GM23338 (cell line): Measurements from ENCODE around the gene GPR141. TPM values are rescaled to one million over a fixed set of nuclear protein-coding genes. Genes with fewer than 3 reads are reported as not detected.

Source experiments
- ATAC-seq: fragments of 200-7000 bp; cut with Tn5 transposase; 3 replicates; pipeline ENCODE4 v1.9.1; 2020
- DNase-seq: peaks from one replicate; pipeline ENCODE4 v3.0.0-alpha.2; 2015; ENCODE audit warnings: low spot score
- H2AFZ ChIP-seq: fragments of 200-600 bp; sonication (generic); 2 replicates; pipeline ENCODE4 v1.8.0; 2016; ENCODE audit warnings: antibody characterized with exemption, mild to moderate bottlenecking, moderate library complexity
- H3F3A ChIP-seq: fragments of 200-600 bp; sonication (generic); replicated peaks from 2 replicates; pipeline ENCODE4 v1.8.0; 2017; ENCODE audit warnings: antibody characterized with exemption, mixed run types, low read depth
- H3K27ac ChIP-seq: fragments of 200-600 bp; sonication (generic); 2 replicates; pipeline ENCODE4 v1.6.1; 2016; ENCODE audit warnings: low read depth
- H3K27me3 ChIP-seq: fragments of 200-600 bp; sonication (generic); 2 replicates; pipeline ENCODE4 v1.8.0; 2016; ENCODE audit warnings: mild to moderate bottlenecking, mixed run types, moderate library complexity; ENCODE audit not compliant: insufficient read depth
- H3K36me3 ChIP-seq: fragments of 200-600 bp; sonication (generic); 2 replicates; pipeline ENCODE4 v1.8.0; 2016; ENCODE audit warnings: mild to moderate bottlenecking; ENCODE audit not compliant: insufficient read depth
- H3K4me1 ChIP-seq: fragments of 200-600 bp; sonication (generic); 2 replicates; pipeline ENCODE4 v1.8.0; 2016; ENCODE audit warnings: mild to moderate bottlenecking, moderate library complexity; ENCODE audit not compliant: insufficient read depth
- H3K4me2 ChIP-seq: fragments of 200-600 bp; sonication (generic); 2 replicates; pipeline ENCODE4 v1.7.1; 2017; ENCODE audit warnings: mixed run types
- H3K4me3 ChIP-seq: fragments of 200-600 bp; sonication (generic); 2 replicates; pipeline ENCODE4 v1.6.1; 2016; ENCODE audit warnings: mixed run types
- H3K79me2 ChIP-seq: fragments of 200-600 bp; sonication (generic); replicated peaks from 2 replicates; pipeline ENCODE4 v1.8.0; 2017; ENCODE audit warnings: mild to moderate bottlenecking; ENCODE audit not compliant: insufficient read depth
- H3K9me2 ChIP-seq: fragments of 200-600 bp; sonication (generic); 2 replicates; pipeline ENCODE4 v1.8.0; 2017; ENCODE audit not compliant: insufficient read depth
- H4K20me1 ChIP-seq: fragments of 200-600 bp; sonication (generic); replicated peaks from 2 replicates; pipeline ENCODE4 v1.8.0; 2017; ENCODE audit warnings: mild to moderate bottlenecking; ENCODE audit not compliant: insufficient read depth
- H3K27ac Mint-ChIP-seq: 2 replicates; pipeline ENCODE4 v1.8.0; 2020; ENCODE audit warnings: inconsistent platforms, mild to moderate bottlenecking, moderate library complexity, mixed read lengths
- H3K27me3 Mint-ChIP-seq: 3 replicates; pipeline ENCODE4 v1.8.0; 2022; ENCODE audit warnings: low read depth, mild to moderate bottlenecking, moderate library complexity, mixed read lengths, inconsistent platforms; ENCODE audit not compliant: insufficient read depth, poor library complexity
- H3K36me3 Mint-ChIP-seq: 3 replicates; pipeline ENCODE4 v1.8.0; 2021; ENCODE audit warnings: low read depth, mild to moderate bottlenecking, inconsistent platforms, moderate library complexity, mixed read lengths
- H3K4me1 Mint-ChIP-seq: 3 replicates; pipeline ENCODE4 v1.8.0; 2020; ENCODE audit warnings: mild to moderate bottlenecking, inconsistent platforms, mixed read lengths
- H3K4me3 Mint-ChIP-seq: 3 replicates; pipeline ENCODE4 v1.8.0; 2021; ENCODE audit warnings: moderate library complexity, mild to moderate bottlenecking, inconsistent platforms, mixed read lengths
- H3K9me3 Mint-ChIP-seq: 3 replicates; pipeline ENCODE4 v1.8.0; 2020; ENCODE audit warnings: moderate library complexity, mild to moderate bottlenecking, inconsistent platforms, mixed read lengths
- CREB1 ChIP-seq: fragments of 250-450 bp; sonication (Bioruptor Pico); IDR thresholded peaks from 2 replicates; pipeline ENCODE4 v1.5.0; 2020; ENCODE audit warnings: low read depth, mild to moderate bottlenecking, moderate library complexity
- EZH2 ChIP-seq: fragments of 200-600 bp; sonication (generic); IDR thresholded peaks from one replicate; pipeline ENCODE4 v1.8.0; 2017; ENCODE audit warnings: antibody characterized with exemption, mild to moderate bottlenecking, low read depth; ENCODE audit not compliant: unreplicated experiment
- EZH2phosphoT487 ChIP-seq: fragments of 200-600 bp; sonication (generic); IDR thresholded peaks from one replicate; pipeline ENCODE4 v1.8.1; 2018; ENCODE audit warnings: antibody characterized with exemption; ENCODE audit not compliant: unreplicated experiment
- JUNB ChIP-seq: IDR thresholded peaks from one replicate; pipeline ENCODE4 v1.6.1; 2016; ENCODE audit warnings: antibody characterized with exemption; ENCODE audit not compliant: unreplicated experiment
- NANOG ChIP-seq: IDR thresholded peaks from 2 replicates; pipeline ENCODE4 v1.6.1; 2016; ENCODE audit warnings: antibody characterized with exemption, borderline replicate concordance
- POLR2AphosphoS5 ChIP-seq: IDR thresholded peaks from 2 replicates; pipeline ENCODE4 v1.6.1; 2016; ENCODE audit warnings: antibody characterized with exemption, low read depth
- STAT1 ChIP-seq: IDR thresholded peaks from one replicate; pipeline ENCODE4 v1.6.1; 2016; ENCODE audit warnings: antibody characterized with exemption; ENCODE audit not compliant: unreplicated experiment
- ZNF114 ChIP-seq: fragments of 250-450 bp; sonication (Bioruptor Pico); IDR thresholded peaks from 2 replicates; pipeline ENCODE4 v1.5.0; 2020; ENCODE audit warnings: mild to moderate bottlenecking, moderate library complexity
- ZNF331 ChIP-seq: fragments of 250-450 bp; sonication (Bioruptor Pico); IDR thresholded peaks from 2 replicates; pipeline ENCODE4 v1.5.0; 2020; ENCODE audit warnings: low read depth, mild to moderate bottlenecking, moderate library complexity
- polyA plus RNA-seq: library from polyadenylated mRNA; unstranded; fragments of >200 nt; fragmentation: Nextera tagmentation; extraction: Ambion mirVana; gene quantifications from 2 replicates; pipeline ENCODE4 v1.2.1, GENCODE V29; 2016
- total RNA-seq: library from RNA; depleted of rRNA; stranded (reverse); fragments of >200 nt; shearing (Covaris generic); gene quantifications from 2 replicates; pipeline ENCODE4 v1.2.3, GENCODE V29; 2014
- TF ChIP-seq, protein P1 (sequence below): IDR thresholded peaks from 2 replicates; pipeline ENCODE4 v1.6.1; 2016; ENCODE audit warnings: antibody characterized with exemption
- TF ChIP-seq, protein P2 (sequence below): fragments of 250-450 bp; sonication (Bioruptor Pico); IDR thresholded peaks from 2 replicates; pipeline ENCODE4 v1.5.0; 2020; ENCODE audit warnings: mild to moderate bottlenecking, moderate library complexity
- TF ChIP-seq, protein P3 (sequence below), 2 experiments: fragments of 200-600 bp in 1 of 2; sonication (generic) in 1 of 2; conservative IDR thresholded peaks; 2 replicates each; pipeline versions ENCODE4 v1.5.1 to v1.6.1; 2016 to 2017; ENCODE audit warnings: antibody characterized with exemption in 2 of 2, low read depth in 2 of 2, mild to moderate bottlenecking in 2 of 2, moderate library complexity in 1 of 2
- TF ChIP-seq, protein P4 (sequence below): IDR thresholded peaks from one replicate; pipeline ENCODE4 v1.6.1; 2018; ENCODE audit warnings: antibody characterized with exemption; ENCODE audit not compliant: unreplicated experiment

The GPR141 gene
- total and polyA plus RNA-seq, 2 experiments from 2014 or later: 0.80 TPM; not detected in 1

DNA sequence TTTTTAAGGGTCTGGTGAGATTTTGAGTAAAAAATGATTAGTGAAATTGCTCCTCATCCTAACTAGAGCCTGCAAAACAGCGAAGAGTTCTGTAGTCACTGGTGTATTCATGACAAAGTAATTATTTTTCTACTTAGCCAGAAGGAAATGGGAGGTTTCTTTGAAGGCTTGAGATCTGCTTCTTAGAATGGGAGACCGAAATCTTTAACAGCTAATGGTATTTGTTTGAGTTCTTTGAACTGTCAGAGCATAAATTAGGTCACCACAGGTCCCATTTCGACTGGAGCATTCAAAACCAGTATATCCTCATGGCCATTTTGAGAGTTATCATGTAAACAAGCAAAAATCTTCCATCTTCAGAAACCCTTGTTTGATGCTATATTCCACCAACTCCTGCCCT is 87.8 kb downstream of the GPR141 start:
- TF ChIP-seq STAT1: no peak
- no peak for TF ChIP-seq CREB1
- TF ChIP-seq NANOG: no peak
- TF ChIP-seq EZH2phosphoT487: no peak
- no peak for TF ChIP-seq ZNF331
- TF ChIP-seq, protein P1, sequence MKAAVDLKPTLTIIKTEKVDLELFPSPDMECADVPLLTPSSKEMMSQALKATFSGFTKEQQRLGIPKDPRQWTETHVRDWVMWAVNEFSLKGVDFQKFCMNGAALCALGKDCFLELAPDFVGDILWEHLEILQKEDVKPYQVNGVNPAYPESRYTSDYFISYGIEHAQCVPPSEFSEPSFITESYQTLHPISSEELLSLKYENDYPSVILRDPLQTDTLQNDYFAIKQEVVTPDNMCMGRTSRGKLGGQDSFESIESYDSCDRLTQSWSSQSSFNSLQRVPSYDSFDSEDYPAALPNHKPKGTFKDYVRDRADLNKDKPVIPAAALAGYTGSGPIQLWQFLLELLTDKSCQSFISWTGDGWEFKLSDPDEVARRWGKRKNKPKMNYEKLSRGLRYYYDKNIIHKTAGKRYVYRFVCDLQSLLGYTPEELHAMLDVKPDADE: no peak
- TF ChIP-seq, protein P2, sequence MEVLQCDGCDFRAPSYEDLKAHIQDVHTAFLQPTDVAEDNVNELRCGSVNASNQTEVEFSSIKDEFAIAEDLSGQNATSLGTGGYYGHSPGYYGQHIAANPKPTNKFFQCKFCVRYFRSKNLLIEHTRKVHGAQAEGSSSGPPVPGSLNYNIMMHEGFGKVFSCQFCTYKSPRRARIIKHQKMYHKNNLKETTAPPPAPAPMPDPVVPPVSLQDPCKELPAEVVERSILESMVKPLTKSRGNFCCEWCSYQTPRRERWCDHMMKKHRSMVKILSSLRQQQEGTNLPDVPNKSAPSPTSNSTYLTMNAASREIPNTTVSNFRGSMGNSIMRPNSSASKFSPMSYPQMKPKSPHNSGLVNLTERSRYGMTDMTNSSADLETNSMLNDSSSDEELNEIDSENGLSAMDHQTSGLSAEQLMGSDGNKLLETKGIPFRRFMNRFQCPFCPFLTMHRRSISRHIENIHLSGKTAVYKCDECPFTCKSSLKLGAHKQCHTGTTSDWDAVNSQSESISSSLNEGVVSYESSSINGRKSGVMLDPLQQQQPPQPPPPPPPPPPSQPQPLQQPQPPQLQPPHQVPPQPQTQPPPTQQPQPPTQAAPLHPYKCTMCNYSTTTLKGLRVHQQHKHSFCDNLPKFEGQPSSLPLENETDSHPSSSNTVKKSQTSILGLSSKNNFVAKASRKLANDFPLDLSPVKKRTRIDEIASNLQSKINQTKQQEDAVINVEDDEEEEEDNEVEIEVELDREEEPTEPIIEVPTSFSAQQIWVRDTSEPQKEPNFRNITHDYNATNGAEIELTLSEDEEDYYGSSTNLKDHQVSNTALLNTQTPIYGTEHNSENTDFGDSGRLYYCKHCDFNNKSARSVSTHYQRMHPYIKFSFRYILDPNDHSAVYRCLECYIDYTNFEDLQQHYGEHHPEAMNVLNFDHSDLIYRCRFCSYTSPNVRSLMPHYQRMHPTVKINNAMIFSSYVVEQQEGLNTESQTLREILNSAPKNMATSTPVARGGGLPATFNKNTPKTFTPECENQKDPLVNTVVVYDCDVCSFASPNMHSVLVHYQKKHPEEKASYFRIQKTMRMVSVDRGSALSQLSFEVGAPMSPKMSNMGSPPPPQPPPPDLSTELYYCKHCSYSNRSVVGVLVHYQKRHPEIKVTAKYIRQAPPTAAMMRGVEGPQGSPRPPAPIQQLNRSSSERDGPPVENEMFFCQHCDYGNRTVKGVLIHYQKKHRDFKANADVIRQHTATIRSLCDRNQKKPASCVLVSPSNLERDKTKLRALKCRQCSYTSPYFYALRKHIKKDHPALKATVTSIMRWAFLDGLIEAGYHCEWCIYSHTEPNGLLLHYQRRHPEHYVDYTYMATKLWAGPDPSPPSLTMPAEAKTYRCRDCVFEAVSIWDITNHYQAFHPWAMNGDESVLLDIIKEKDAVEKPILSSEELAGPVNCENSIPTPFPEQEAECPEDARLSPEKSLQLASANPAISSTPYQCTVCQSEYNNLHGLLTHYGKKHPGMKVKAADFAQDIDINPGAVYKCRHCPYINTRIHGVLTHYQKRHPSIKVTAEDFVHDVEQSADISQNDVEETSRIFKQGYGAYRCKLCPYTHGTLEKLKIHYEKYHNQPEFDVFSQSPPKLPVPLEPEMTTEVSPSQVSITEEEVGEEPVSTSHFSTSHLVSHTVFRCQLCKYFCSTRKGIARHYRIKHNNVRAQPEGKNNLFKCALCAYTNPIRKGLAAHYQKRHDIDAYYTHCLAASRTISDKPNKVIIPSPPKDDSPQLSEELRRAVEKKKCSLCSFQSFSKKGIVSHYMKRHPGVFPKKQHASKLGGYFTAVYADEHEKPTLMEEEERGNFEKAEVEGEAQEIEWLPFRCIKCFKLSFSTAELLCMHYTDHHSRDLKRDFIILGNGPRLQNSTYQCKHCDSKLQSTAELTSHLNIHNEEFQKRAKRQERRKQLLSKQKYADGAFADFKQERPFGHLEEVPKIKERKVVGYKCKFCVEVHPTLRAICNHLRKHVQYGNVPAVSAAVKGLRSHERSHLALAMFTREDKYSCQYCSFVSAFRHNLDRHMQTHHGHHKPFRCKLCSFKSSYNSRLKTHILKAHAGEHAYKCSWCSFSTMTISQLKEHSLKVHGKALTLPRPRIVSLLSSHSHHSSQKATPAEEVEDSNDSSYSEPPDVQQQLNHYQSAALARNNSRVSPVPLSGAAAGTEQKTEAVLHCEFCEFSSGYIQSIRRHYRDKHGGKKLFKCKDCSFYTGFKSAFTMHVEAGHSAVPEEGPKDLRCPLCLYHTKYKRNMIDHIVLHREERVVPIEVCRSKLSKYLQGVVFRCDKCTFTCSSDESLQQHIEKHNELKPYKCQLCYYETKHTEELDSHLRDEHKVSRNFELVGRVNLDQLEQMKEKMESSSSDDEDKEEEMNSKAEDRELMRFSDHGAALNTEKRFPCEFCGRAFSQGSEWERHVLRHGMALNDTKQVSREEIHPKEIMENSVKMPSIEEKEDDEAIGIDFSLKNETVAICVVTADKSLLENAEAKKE (CRISPR knock-in tag): no peak
- TF ChIP-seq, protein P3, sequence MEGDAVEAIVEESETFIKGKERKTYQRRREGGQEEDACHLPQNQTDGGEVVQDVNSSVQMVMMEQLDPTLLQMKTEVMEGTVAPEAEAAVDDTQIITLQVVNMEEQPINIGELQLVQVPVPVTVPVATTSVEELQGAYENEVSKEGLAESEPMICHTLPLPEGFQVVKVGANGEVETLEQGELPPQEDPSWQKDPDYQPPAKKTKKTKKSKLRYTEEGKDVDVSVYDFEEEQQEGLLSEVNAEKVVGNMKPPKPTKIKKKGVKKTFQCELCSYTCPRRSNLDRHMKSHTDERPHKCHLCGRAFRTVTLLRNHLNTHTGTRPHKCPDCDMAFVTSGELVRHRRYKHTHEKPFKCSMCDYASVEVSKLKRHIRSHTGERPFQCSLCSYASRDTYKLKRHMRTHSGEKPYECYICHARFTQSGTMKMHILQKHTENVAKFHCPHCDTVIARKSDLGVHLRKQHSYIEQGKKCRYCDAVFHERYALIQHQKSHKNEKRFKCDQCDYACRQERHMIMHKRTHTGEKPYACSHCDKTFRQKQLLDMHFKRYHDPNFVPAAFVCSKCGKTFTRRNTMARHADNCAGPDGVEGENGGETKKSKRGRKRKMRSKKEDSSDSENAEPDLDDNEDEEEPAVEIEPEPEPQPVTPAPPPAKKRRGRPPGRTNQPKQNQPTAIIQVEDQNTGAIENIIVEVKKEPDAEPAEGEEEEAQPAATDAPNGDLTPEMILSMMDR (conservative IDR thresholded peaks at IDR 0.05; ENCODE audit: low read depth in 2 of 2): no peak
- TF ChIP-seq, protein P4, sequence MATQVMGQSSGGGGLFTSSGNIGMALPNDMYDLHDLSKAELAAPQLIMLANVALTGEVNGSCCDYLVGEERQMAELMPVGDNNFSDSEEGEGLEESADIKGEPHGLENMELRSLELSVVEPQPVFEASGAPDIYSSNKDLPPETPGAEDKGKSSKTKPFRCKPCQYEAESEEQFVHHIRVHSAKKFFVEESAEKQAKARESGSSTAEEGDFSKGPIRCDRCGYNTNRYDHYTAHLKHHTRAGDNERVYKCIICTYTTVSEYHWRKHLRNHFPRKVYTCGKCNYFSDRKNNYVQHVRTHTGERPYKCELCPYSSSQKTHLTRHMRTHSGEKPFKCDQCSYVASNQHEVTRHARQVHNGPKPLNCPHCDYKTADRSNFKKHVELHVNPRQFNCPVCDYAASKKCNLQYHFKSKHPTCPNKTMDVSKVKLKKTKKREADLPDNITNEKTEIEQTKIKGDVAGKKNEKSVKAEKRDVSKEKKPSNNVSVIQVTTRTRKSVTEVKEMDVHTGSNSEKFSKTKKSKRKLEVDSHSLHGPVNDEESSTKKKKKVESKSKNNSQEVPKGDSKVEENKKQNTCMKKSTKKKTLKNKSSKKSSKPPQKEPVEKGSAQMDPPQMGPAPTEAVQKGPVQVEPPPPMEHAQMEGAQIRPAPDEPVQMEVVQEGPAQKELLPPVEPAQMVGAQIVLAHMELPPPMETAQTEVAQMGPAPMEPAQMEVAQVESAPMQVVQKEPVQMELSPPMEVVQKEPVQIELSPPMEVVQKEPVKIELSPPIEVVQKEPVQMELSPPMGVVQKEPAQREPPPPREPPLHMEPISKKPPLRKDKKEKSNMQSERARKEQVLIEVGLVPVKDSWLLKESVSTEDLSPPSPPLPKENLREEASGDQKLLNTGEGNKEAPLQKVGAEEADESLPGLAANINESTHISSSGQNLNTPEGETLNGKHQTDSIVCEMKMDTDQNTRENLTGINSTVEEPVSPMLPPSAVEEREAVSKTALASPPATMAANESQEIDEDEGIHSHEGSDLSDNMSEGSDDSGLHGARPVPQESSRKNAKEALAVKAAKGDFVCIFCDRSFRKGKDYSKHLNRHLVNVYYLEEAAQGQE: no peak
- no peak for TF ChIP-seq ZNF114 (CRISPR knock-in tag)
- no peak for TF ChIP-seq EZH2
- no peak for TF ChIP-seq JUNB
- TF ChIP-seq POLR2AphosphoS5: no peak
- no peak overlapping the region for H3K4me3 Mint-ChIP-seq
- peaks cover 13% of the 10 kb centered on the region; the same call in 2 of the 3 replicates for H3K36me3 Mint-ChIP-seq
- H3F3A ChIP-seq: no peaks in the 10 kb centered on the region
- ATAC-seq (no peak), DNase-seq (no peak)
- H3K4me2 ChIP-seq: no peak overlapping the region
- H3K4me1 ChIP-seq: no peaks in the 10 kb centered on the region
- H4K20me1 ChIP-seq: no peaks in the 10 kb centered on the region
- H3K4me3 ChIP-seq: no peak overlapping the region
- 0 out of 2 replicates have a peak, but pooled peaks cover 4% of the 10 kb centered on the region for H3K9me2 ChIP-seq
- peaks cover 26% of the 10 kb centered on the region for H3K9me3 Mint-ChIP-seq
- H3K4me1 Mint-ChIP-seq: no peaks in the 10 kb centered on the region
- H3K79me2 ChIP-seq: no peaks in the 10 kb centered on the region
- H3K27me3 ChIP-seq: no peaks in the 10 kb centered on the region
- no peak overlapping the region for H2AFZ ChIP-seq
- H3K27ac ChIP-seq: no peak overlapping the region
- peaks cover 2% of the 10 kb centered on the region; the same call in 1 of the 2 replicates for H3K36me3 ChIP-seq
- H3K27me3 Mint-ChIP-seq: peaks cover 1% of the 10 kb centered on the region
- no peak overlapping the region for H3K27ac Mint-ChIP-seq
